Heart left ventricle (tissue), 16 donors: Measurements from ENCODE around the gene APOBEC3G. TPM values are rescaled to one million over a fixed set of nuclear protein-coding genes. Genes with fewer than 3 reads are reported as not detected.
"Not testable (repeated sequence)": the region's sequence is repeated elsewhere in the genome, so short reads cannot be mapped to it uniquely, and the experiment has no call there.

Experiments used
- ATAC-seq, 4 donors: fragments of 200-7000 bp; cut with Tn5 transposase; one replicate each; pipeline ENCODE4 v1.9.1; 2020 to 2022; ENCODE audit warnings: moderate library complexity in 4 of 4, mild to moderate bottlenecking in 3 of 4, moderate number of reproducible peaks in 1 of 4
- DNase-seq, 5 donors: peaks; one replicate each; pipeline ENCODE4 v3.0.0-alpha.2; 2020
- H3K27ac ChIP-seq, 12 donors: fragments of 200-600 bp; sonication (generic) in 4 of 12; one replicate each; pipeline versions ENCODE4 v1.5.0 to v1.8.0; 2016 to 2022; ENCODE audit warnings: mild to moderate bottlenecking in 2 of 12
- H3K27me3 ChIP-seq, 9 donors: fragments of 200-600 bp; sonication (generic) in 2 of 9; one replicate each; pipeline versions ENCODE4 v1.5.1 to v1.8.0; 2016 to 2022; ENCODE audit warnings: mild to moderate bottlenecking in 3 of 9
- H3K36me3 ChIP-seq, 9 donors: fragments of 200-600 bp; sonication (generic) in 2 of 9; one replicate each; pipeline versions ENCODE4 v1.5.0 to v1.8.0; 2018 to 2022; ENCODE audit warnings: mild to moderate bottlenecking in 2 of 9
- H3K4me1 ChIP-seq, 12 donors: fragments of 200-600 bp; sonication (generic) in 4 of 12; one replicate each; pipeline versions ENCODE4 v1.5.0 to v1.8.0; 2016 to 2022; ENCODE audit warnings: mild to moderate bottlenecking in 3 of 12
- H3K4me3 ChIP-seq, 12 donors: fragments of 200-600 bp; sonication (generic) in 4 of 12; one replicate each; pipeline versions ENCODE4 v1.5.0 to v1.8.0; 2017 to 2022; ENCODE audit warnings: mild to moderate bottlenecking in 9 of 12, moderate library complexity in 4 of 12
- H3K9me3 ChIP-seq, 12 donors: fragments of 200-600 bp; sonication (generic) in 4 of 12; one replicate each; pipeline versions ENCODE4 v1.5.0 to v1.8.0; 2016 to 2022; ENCODE audit warnings: mild to moderate bottlenecking in 1 of 12
- CTCF ChIP-seq, 12 donors: fragments of 200-600 bp; sonication (generic) in 4 of 12; IDR thresholded peaks; one replicate each; pipeline versions ENCODE4 v1.5.0 to v1.8.0; 2018 to 2022; ENCODE audit warnings: antibody characterized with exemption in 12 of 12, mild to moderate bottlenecking in 5 of 12
- POLR2A ChIP-seq, 2 donors: fragments of 450-650 bp; IDR thresholded peaks; one replicate each; pipeline ENCODE4 v1.6.1; 2017; ENCODE audit warnings: antibody characterized with exemption in 2 of 2, mild to moderate bottlenecking in 2 of 2, moderate library complexity in 2 of 2
- WGBS, 4 donors: extraction: QIAGEN DNeasy Blood & Tissue Kit in 2 of 4; methylation state at CpG; one replicate each; pipeline versions ENCODE4 v1.1.5 to v1.1.7; 2013 to 2018; 5-methylcytosine and 5-hydroxymethylcytosine counted together
- intact Hi-C, 10 donors: fragments of 100-400 bp; cut with DNase I; formaldehyde crosslinking; loops; one replicate each; pipeline versions ENCODE4 v1.11.1 to v1.14.2; 2022
- polyA plus RNA-seq, 2 donors: library from polyadenylated mRNA; stranded (reverse); fragments of 200-250 nt; gene quantifications; one replicate each; pipeline ENCODE4 v1.2.3, GENCODE V29; 2013
- total RNA-seq, 9 donors: library from RNA; depleted of rRNA in 2 of 9; stranded (reverse); fragments of >200 nt in 2 of 9; fragmentation: NEBNext Ultra II Directional in 3 of 9; extraction: Animal tissue kit (Norgen Biotek cat#: 25700) in 3 of 9; gene quantifications; one replicate each; pipeline versions ENCODE4 v1.1.0 to v1.2.4, GENCODE V29; 2016 to 2023
- donor health status: ischemic (EF 13 %, LVEDD 7.1; RV severe dilation, severe dysfunction).
- donor health status: healthy with polysubstance abuse.
- donor health status: DM: no; HTN: yes; CAD: no.
- donor health status: DM: no; HTN: no; CAD: no.
- donor health status: ischemic (EF 25% LVEDD 6.9; RV normal size, moderate dysfunction).
- donor health status: ischemic (EF 25% LVEDD 5.7; RV mildly dilated, moderate dysfunction).
- donor health status: healthy.
- donor health status: DM: yes; HTN: yes; CAD: no.
- donor health status: ischemic (EF 35%, LVEDD 5.7; RV mildly dilated, moderate dysfunction).
- donor health status: nonischemic (EF 11% LVEDD 7.7; RV severe dilation, severe dysfunction).
- donor health status: DM: yes; HTN: yes; CAD: no.
- donor health status: PGD.
- donor health status: ischemic (EF 29% LVEDD 5.4; RV normal size, mild dysfunction).
- donor health status: nonischemic (EF 23%, LVEDD 6.1; RV moderate dilation, normal function).

Gene APOBEC3G
- total and polyA plus RNA-seq, 11 donors = 1.8 to 21.9 (median 3.3) TPM

DNA sequence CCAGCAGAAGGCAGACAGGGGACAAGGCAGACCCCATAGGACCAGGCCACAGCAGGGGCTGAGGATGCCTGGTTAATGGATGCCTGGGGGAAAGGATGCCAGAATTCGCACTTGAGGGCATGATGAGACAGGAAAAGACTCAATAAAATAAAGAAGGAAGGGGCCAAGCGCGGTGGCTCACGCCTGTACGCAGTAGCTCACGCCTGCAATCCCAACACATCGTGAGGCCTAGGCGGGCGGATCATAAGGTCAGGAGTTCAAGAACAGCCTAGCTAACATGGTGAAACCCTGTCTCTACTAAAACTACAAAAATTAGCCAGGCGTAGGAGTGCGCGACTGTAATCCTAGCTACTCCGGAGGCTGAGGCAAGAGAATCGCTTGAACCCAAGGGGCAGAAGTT lies 46.4 kb upstream of the APOBEC3G start:
- Histone ChIP-seq H3K4me1 (no peaks in the 10 kb centered on the region), H3K36me3 (no peaks in the 10 kb centered on the region), H3K27me3 (no peaks in the 10 kb centered on the region), H3K27ac (no peak overlapping the region), H3K9me3 (no peaks in the 10 kb centered on the region), H3K4me3 (no peak overlapping the region)
- no peak for TF ChIP-seq CTCF (IDR thresholded peaks at IDR 0.05)
- TF ChIP-seq POLR2A (IDR thresholded peaks at IDR 0.05) = no peak
- no peak for ATAC-seq
- intact Hi-C loops = no loop called here
- WGBS, 4 donors = 93 to 97% (median 95%) methylated on average over 14 of the region's 14 CpGs
- DNase-seq = no peak

DNA sequence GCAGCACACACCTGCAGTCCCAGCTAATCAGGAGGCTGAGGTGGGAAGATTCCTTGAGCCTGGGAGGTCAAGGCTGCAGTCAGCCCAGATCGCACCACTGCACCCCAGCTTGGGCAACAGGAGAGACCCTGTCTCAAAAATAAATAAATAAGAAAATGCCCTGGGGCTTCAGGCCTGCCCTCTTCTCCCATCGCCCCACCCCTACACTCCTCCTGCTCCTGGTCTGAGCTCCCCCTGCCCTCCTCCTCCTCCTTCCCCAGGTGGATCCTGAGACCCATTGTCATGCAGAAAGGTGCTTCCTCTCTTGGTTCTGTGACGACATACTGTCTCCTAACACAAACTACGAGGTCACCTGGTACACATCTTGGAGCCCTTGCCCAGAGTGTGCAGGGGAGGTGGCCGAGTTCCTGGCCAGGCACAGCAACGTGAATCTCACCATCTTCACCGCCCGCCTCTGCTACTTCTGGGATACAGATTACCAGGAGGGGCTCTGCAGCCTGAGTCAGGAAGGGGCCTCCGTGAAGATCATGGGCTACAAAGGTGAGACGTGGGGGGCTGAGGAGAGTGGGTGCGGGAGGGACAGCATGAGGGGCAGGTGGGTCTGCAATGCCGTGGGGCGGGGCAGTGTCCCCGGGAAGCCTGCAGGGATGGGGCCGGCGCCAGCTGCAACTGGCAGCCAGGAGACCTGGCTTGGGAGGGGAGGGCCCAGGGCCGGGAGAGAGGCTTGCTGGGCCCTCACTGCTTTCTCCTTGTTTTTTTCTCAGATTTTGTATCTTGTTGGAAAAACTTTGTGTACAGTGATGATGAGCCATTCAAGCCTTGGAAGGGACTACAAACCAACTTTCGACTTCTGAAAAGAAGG lies 45.4 kb upstream of the APOBEC3G start:
- H3K27ac ChIP-seq, H3K4me1 ChIP-seq, H3K27me3 ChIP-seq, H3K4me3 ChIP-seq, ATAC-seq, H3K36me3 ChIP-seq, intact Hi-C loops, H3K9me3 ChIP-seq, DNase-seq: not testable (repeated sequence)
- WGBS, 4 donors = 73 to 78% (median 76%) methylated on average over 14 to 17 of the region's 18 CpGs

GRCh38 chr22:39037071-39037470 lies 40.0 kb upstream of the APOBEC3G start:
- H3K27me3 ChIP-seq, H3K27ac ChIP-seq, H3K9me3 ChIP-seq, intact Hi-C loops, ATAC-seq, H3K36me3 ChIP-seq, H3K4me3 ChIP-seq, DNase-seq: not testable (repeated sequence)
- peaks cover 0 to 16% (median 8%) of the 10 kb centered on the region in 12 donors for H3K4me1 ChIP-seq
- 55 to 61% (median 57%) methylated on average over 2 of the region's 2 CpGs for WGBS, 4 donors

GRCh38 chr22:39039306-39040126 lies 37.6 kb upstream of the APOBEC3G start:
- intact Hi-C loops = no loop called here
- TF ChIP-seq POLR2A (IDR thresholded peaks at IDR 0.05) (no peak), CTCF (IDR thresholded peaks at IDR 0.05) (no peak)
- ATAC-seq = no peak
- Histone ChIP-seq H3K9me3 (no peaks in the 10 kb centered on the region), H3K27ac (peak overlapping the region in 6 of 12 donors; percentile 27 to 93 (median 87)), H3K27me3 (no peaks in the 10 kb centered on the region), H3K4me1 (peaks cover 0 to 21% (median 8%) of the 10 kb centered on the region in 12 donors), H3K36me3 (peaks cover 0 to 8% (median 4%) of the 10 kb centered on the region in 9 donors), H3K4me3 (peak overlapping the region in 6 of 12 donors; percentile 66 to 79 (median 70))
- DNase-seq = no peak
- 92 to 95% (median 93%) methylated on average over 18 to 19 of the region's 19 CpGs for WGBS, 4 donors

DNA sequence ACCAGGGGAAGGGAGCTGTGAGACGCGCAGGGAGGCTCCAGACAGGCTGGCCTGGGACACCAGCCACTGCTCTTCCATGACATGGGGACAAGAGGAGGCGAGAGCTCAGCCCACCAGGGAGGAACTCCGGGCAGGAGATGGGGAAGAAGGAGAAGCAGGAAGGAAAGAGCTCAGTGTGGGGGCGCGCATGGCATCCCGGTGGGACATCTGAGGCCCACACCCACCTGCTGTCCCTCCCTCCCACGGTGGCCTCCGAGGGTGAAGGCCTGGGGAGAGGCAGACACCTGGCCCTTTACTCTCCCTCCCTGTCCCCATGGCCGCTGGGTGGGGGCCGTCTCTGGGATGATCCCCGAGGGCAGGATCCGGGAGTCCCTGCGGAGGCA lies 36.9 kb upstream of the APOBEC3G start:
- H3K36me3 ChIP-seq, H3K9me3 ChIP-seq, DNase-seq, H3K27me3 ChIP-seq, intact Hi-C loops: not testable (repeated sequence)
- Histone ChIP-seq H3K27ac (peak overlapping the region in 11 of 12 donors; percentile 27 to 93 (median 84)), H3K4me3 (peak overlapping the region; percentile 47 to 89 (median 67)), H3K4me1 (peaks cover 0 to 21% (median 8%) of the 10 kb centered on the region in 12 donors)
- 19 to 55% (median 23%) methylated on average over 4 to 11 of the region's 14 CpGs for WGBS, 4 donors
- peak in 3 of 4 donors; percentile 3 to 23 (median 10) for ATAC-seq
